Tibial nerve (tissue), 3 donors: ENCODE data around the gene CCNA1.

Experiments
- CTCF ChIP-seq, 5 experiments: fragments of 200-600 bp in 3 of 5; fragments of 450-650 bp in 2 of 5; sonication (generic) in 3 of 5; IDR thresholded peaks; one replicate each; pipeline ENCODE4 v1.5.1; 2016 to 2019; ENCODE audit warnings: antibody characterized with exemption in 5 of 5, mild to moderate bottlenecking in 3 of 5, moderate library complexity in 2 of 5
- POLR2A ChIP-seq, 2 donors: fragments of 450-650 bp; IDR thresholded peaks; one replicate each; pipeline ENCODE4 v1.6.1; 2017; ENCODE audit warnings: antibody characterized with exemption in 2 of 2, mild to moderate bottlenecking in 2 of 2, moderate library complexity in 2 of 2

- no peak for TF ChIP-seq CTCF (IDR thresholded peaks at IDR 0.05)
- no peak for TF ChIP-seq POLR2A (IDR thresholded peaks at IDR 0.05)
Observed at GRCh38 chr13:36490055-36490454, 57.8 kb downstream of the CCNA1 start.
